ENCODE data around the gene CCDC136.

CCDC136 gene

DNA sequence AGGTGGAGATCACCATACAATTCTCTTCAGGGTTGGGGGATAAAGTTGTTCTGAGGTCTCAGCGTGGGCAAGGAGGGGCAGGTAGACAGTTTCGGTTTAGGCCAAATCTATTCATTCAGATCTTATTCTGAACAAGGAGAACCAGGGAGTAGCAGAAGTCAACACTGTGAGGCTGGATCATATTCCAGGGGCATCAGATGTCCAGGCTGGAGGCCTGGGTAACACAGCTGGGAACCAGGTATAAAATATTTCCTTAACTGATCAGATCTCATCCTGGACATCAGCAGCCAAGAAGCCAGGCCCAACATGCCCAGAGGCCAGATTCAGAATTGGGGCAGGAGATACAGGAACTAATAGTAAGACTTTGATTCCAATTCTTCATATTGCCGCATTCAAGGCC, 19.2 kb downstream of the CCDC136 start:
- in situ Hi-C loops (cut with HindIII; ENCODE audit: low sequenced_read_pairs) = no loop called here
- TF ChIP-seq, protein P1, sequence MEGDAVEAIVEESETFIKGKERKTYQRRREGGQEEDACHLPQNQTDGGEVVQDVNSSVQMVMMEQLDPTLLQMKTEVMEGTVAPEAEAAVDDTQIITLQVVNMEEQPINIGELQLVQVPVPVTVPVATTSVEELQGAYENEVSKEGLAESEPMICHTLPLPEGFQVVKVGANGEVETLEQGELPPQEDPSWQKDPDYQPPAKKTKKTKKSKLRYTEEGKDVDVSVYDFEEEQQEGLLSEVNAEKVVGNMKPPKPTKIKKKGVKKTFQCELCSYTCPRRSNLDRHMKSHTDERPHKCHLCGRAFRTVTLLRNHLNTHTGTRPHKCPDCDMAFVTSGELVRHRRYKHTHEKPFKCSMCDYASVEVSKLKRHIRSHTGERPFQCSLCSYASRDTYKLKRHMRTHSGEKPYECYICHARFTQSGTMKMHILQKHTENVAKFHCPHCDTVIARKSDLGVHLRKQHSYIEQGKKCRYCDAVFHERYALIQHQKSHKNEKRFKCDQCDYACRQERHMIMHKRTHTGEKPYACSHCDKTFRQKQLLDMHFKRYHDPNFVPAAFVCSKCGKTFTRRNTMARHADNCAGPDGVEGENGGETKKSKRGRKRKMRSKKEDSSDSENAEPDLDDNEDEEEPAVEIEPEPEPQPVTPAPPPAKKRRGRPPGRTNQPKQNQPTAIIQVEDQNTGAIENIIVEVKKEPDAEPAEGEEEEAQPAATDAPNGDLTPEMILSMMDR (IDR thresholded peaks at IDR 0.05; ENCODE audit: low read depth, low read length) = no peak
- no peak for DNase-seq (ENCODE audit: low read depth, low spot score)
- no peak overlapping the region for H3K4me3 ChIP-seq (ENCODE audit: low read depth, low read length)

DNA sequence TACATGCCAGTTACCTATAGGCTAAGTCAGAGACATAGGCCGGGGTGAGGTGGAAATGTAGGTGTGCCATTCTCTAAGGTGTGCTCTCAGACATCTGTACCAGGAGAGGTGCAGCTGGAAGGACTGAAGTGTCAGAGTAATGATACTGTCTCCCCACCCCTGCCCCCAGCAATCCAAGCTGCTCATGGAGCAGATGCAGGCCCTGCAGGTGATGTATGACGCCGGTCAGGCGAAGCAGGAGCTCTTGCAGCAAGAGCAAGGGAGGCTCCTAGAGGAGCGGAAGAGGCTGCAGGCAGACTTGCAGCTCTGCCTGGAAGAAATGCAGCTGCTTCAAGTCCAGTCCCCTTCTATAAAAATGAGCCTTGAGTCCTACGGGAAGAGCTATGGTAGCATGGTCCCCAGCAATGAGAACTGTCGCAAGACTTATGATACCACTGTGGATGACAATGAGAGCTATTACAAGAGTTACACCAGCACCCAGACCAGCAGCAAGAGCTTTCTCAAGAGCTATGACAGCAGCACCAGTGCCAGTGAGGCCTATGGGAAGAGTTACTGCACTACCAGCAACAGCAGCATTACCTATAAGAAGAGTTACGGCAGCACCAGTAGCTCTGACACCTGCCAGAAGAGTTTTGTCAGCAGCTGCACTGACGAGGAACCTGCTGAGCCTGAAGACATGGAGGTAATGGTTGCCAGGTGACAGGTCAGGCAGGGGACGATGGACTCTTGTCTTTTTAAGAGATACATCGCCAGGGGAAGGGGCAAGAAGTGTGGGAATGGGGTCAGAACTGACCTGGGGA, 20.1 kb downstream of the CCDC136 start:
- in situ Hi-C loops (cut with HindIII; ENCODE audit: low sequenced_read_pairs) = no loop called here
- DNase-seq (ENCODE audit: low read depth, low spot score) = no peak
- no peak overlapping the region for H3K4me3 ChIP-seq (ENCODE audit: low read depth, low read length)
- TF ChIP-seq, protein P1 (IDR thresholded peaks at IDR 0.05; ENCODE audit: low read depth, low read length) = no peak

DNA sequence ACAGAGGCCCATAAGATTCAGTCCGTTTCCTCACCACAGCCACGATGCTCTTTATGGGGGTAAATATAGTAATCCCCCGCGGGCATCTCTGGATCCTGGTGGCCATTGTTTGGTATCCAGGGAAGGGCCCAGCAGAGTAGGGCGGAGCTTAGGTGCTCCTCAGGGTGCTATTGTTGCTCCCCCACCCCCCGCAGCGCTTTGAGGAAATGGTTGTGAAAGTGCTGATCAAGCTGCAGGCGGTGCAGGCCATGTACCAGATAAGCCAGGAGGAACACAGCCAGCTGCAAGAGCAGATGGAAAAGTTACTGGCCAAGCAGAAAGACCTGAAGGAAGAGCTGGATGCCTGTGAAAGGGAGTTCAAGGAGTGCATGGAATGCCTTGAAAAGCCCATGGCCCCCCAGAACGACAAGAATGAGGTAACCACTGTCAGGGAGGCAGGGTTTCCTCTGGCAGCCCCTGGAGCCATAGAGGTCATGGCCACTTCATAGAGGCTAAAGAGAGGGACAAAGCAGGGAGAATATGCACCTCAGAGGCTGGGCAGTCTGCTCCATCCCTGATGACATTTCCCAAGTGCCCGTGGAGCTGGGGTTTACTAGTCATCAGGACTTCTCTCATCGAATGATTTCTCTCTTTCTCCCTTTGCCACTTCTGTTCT, 20.9 kb downstream of the CCDC136 start:
- DNase-seq (ENCODE audit: low read depth, low spot score) = no peak
- in situ Hi-C loops (cut with HindIII; ENCODE audit: low sequenced_read_pairs) = no loop called here
- no peak overlapping the region for H3K4me3 ChIP-seq (ENCODE audit: low read depth, low read length)
- TF ChIP-seq, protein P1 (IDR thresholded peaks at IDR 0.05; ENCODE audit: low read depth, low read length) = no peak

DNA sequence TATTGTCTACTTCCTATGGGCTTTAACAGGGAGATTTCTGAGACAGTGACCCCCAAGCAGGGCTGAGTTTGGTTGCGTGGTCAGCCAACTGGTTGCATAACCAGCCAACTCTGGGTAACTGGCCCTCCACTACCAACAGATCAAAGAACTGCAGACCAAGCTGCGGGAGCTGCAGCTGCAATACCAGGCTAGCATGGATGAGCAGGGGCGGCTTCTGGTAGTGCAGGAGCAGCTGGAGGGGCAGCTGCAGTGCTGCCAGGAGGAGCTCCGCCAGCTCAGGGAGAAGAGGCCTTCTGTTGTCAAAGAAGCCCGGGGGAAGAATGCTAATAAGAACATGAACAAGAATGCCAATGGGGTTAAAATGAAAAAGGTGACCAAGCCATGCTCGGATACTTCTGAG, 22.7 kb downstream of the CCDC136 start:
- TF ChIP-seq, protein P1 (IDR thresholded peaks at IDR 0.05; ENCODE audit: low read depth, low read length) = no peak
- H3K4me3 ChIP-seq (ENCODE audit: low read depth, low read length) = no peak overlapping the region
- in situ Hi-C loops (cut with HindIII; ENCODE audit: low sequenced_read_pairs) = no loop called here
- no peak for DNase-seq (ENCODE audit: low read depth, low spot score)

DNA sequence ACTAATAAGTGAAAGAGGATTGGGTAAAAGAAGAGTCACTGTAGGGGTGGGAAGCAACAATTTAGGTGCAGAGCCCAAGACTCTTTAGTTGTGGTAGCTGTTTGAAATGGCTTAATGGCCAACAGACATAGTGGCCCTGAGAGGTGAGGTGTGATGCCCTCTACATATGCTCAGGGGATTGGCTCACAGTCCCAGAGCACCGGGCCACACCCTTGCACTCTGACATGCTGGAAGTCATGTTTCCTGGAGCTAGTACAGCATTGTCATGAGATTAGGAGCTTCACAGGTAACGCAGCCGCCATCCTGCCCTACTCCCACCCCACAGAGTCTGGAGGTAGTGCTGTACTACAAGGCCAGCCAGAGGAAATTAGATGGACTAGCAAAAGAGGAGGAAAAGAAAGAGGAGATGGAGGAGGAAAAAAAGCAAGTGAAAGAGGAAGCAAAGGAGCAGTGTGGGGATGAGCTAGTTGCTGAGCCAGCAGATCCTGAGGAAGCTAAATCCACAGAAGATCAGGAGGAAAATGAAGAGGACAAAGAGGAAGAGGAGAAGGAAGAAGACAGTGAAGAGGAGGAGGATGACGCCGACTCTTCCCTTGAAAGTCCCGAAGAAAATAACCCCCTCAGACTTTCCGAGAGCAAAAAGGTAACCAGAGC, 23.6 kb downstream of the CCDC136 start:
- in situ Hi-C loops (cut with HindIII; ENCODE audit: low sequenced_read_pairs) = no loop called here
- TF ChIP-seq, protein P1 (IDR thresholded peaks at IDR 0.05; ENCODE audit: low read depth, low read length) = no peak
- no peak for DNase-seq (ENCODE audit: low read depth, low spot score)
- H3K4me3 ChIP-seq (ENCODE audit: low read depth, low read length) = no peak overlapping the region

DNA sequence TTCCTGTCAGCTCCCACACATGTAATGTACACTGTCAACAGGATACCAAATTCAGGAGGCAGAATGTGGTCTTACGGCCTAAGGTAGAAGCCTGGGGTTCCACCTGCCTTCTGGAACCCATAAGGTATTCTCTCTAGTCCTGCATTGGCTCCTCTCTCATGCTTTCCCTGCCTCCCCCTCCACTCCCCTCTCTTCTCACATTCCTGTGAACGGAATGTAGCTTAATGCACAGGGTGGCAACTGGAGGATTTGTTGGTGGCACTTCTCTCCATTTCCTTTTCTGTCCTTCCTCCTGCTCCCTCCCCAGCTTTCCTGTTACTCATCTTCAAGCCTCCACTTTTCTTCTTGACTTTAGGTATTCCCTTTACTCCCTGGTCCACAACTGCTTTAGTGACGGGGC, 26.9 kb downstream of the CCDC136 start:
- in situ Hi-C loops (cut with HindIII; ENCODE audit: low sequenced_read_pairs) = no loop called here
- no peak for DNase-seq (ENCODE audit: low read depth, low spot score)
- TF ChIP-seq, protein P1 (IDR thresholded peaks at IDR 0.05; ENCODE audit: low read depth, low read length) = no peak
- no peak overlapping the region for H3K4me3 ChIP-seq (ENCODE audit: low read depth, low read length)

Measured in astrocyte of the spinal cord (primary cell).